Cardiac fibroblast (primary cell): ENCODE results near the gene SCAI.
A peak's percentile ranks its signal among the peaks of the same experiment; 100 is the strongest.

Experiments used
- DNase-seq, 2 donors: peaks; one replicate each; pipeline versions ENCODE4 v3.0.0 to v3.0.0-alpha.2; 2010; ENCODE audit warnings: low read depth in 2 of 2
- H3K4me3 ChIP-seq, 2 donors: replicated peaks in 1 of 2; 1 replicate in 1 of 2; 2 replicates in 1 of 2; pipeline ENCODE4 v1.5.1; 2011; ENCODE audit warnings: low read depth in 2 of 2, low read length in 2 of 2, mild to moderate bottlenecking in 2 of 2, moderate library complexity in 1 of 2
- TF ChIP-seq, protein P1 (sequence below): IDR thresholded peaks from one replicate; pipeline ENCODE4 v1.5.1; 2011; ENCODE audit warnings: low read depth, mild to moderate bottlenecking, low read length, inconsistent platforms

SCAI gene

DNA sequence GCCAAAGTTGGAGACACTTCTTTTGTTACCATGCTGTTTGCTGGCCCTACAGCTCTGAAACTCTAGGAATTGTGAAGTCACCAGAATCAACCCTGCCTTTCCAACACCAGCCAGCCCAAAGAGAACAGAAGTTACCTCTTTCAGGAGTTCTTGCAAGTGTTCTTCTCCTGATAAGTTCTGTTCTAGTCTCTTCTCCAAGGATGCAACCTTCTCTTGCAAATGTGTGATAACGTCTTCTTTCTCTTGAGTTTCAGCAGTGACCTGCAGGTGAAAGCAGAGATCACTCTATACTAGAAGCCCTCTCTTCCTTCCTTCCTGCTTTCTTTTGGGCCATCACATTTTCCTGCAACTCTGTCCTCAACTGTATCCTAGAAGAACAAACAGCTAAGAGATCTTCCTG, 231.6 kb downstream of the SCAI start:
- TF ChIP-seq, protein P1, sequence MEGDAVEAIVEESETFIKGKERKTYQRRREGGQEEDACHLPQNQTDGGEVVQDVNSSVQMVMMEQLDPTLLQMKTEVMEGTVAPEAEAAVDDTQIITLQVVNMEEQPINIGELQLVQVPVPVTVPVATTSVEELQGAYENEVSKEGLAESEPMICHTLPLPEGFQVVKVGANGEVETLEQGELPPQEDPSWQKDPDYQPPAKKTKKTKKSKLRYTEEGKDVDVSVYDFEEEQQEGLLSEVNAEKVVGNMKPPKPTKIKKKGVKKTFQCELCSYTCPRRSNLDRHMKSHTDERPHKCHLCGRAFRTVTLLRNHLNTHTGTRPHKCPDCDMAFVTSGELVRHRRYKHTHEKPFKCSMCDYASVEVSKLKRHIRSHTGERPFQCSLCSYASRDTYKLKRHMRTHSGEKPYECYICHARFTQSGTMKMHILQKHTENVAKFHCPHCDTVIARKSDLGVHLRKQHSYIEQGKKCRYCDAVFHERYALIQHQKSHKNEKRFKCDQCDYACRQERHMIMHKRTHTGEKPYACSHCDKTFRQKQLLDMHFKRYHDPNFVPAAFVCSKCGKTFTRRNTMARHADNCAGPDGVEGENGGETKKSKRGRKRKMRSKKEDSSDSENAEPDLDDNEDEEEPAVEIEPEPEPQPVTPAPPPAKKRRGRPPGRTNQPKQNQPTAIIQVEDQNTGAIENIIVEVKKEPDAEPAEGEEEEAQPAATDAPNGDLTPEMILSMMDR = no peak
- DNase-seq = no peak
- no peak overlapping the region for H3K4me3 ChIP-seq

DNA sequence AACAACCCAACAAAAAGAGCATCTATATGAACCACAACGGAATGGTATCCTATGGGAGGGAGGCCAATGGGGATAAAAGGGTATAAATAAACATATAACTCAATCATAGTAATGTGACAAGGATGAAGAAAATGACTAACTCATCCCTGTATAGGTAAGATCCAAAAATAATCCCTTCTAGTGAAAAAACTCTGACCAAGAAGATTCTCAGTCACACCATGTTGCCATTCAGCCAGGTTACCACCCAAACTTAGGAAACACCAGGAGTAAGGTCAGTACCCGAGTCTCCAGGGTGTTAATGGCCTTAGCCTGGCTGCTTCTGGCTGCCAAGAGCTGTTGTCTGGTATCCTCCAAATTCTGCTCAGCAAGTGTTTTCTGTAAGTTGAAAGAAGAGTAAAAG, 235.2 kb downstream of the SCAI start:
- TF ChIP-seq, protein P1 = no peak
- H3K4me3 ChIP-seq = no peak overlapping the region
- DNase-seq = no peak

DNA sequence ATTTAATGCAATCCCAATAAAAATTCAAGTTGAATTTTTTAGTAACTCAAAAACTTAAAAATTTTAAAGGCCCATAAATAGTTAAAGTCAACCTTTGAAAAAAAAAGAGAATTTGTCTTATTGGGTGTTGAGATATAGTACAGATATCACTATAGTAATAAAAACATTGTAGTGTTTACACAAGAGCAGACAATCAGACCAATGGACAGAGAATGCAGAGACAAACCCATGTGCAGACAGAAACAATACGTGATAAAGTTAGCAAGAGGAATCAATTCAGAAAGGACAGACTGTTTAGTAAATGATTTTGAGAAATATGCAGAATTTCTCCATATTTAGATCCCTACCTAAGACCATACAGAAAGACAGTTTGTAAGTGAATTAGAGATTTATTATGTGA, 236.4 kb downstream of the SCAI start:
- DNase-seq = peak; percentile 19 to 24
- TF ChIP-seq, protein P1 = no peak
- H3K4me3 ChIP-seq = no peak overlapping the region

DNA sequence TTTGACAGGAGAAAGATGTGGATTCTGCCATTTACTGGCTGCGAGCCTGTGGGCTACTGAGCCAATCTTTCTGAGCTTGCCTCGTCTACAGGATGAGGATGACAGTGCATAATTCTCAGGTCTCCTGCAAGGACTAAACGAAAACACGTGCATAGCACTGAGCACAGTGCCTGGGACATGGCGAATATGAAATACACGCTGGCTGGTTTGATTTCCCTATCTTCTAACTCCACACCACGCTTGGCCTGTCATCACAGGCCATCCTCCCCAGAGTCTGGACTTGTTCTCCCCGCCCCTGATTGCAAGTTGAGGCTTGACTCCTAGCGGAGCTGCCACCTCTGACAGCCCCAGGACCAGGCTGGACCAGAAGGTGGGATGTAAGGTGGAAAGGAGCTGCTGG, 243.5 kb downstream of the SCAI start:
- no peak overlapping the region for H3K4me3 ChIP-seq
- DNase-seq = no peak
- TF ChIP-seq, protein P1 = no peak

DNA sequence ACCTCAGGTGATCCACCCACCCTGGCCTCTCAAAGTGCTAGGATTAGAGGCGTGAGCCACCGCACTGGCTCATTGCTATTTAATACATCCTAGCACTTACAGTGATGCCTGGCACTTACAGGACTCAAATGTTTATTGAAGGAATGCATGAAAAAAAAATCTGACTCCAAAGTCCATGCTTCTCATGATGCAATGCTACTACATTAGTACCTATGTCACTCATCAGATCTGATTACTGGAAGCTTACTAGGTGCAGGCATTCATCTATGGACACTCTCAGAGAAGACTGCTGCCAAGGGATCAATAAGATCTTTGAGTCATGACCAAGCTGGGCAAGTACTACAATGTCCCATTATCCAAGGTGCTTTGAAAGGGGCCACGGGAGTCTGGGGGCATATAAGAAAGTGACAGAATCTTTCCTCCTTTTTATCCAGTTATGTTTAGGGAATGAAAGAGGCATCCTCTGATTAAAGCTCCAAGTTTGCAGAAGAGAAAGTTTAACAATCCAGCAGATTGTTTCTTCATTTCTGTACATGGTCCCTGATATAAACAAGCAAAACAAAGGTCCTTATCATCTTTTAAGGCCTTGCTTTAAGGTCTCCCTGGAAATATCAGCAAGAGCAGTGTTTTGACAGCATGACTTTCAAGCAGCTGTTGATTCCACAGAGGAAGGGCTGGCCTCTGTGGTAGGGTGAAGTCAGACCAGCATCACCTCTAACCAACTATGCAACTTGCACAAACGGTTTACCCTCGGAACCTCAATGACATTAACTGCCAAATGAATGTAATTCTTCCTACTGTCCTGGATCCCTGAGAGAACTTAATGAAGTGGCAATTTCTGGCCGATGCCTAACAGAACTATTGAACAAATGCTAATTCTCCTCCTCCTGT, 245.5 kb downstream of the SCAI start:
- no peak for DNase-seq
- TF ChIP-seq, protein P1 = no peak
- no peak overlapping the region for H3K4me3 ChIP-seq

DNA sequence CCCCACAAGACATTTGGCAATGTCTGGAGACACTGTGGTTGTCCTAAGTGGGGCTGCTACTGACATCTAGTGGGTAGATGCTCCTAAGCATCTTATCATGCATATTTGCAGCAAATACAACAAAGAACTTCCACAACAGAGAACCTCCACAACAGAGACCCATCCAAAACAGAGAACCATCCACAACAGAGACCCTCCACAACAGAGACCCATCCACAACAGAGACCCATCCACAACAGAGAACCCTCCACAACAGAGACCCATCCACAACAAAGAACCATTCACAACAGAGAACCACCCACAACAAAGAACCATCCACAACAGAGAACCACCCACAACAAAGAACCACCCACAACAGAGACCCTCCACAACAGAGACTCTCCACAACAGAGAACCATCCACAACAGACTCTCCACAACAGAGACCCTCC, 248.6 kb downstream of the SCAI start:
- TF ChIP-seq, protein P1 = peak; percentile 67
- H3K4me3 ChIP-seq = no peak overlapping the region
- DNase-seq = peak; percentile 72 to 73
